Subcutaneous adipose tissue (tissue), 4 donors: ENCODE results near the gene SLC15A3. TPM values are rescaled to one million over a fixed set of nuclear protein-coding genes. Genes with fewer than 3 reads are reported as not detected.

Source experiments
- total RNA-seq, 4 donors: library from RNA; depleted of rRNA; stranded (reverse); fragments of >200 nt; gene quantifications; one replicate each; pipeline ENCODE4 v1.1.0, GENCODE V29; 2016
- TF ChIP-seq, protein P1 (sequence below): fragments of 450-650 bp; IDR thresholded peaks from one replicate; pipeline ENCODE4 v1.5.1; 2016; ENCODE audit warnings: low read depth, mild to moderate bottlenecking, control low read depth, antibody characterized with exemption, moderate library complexity

Gene SLC15A3
- total RNA-seq, 4 donors from 2014 or later, result 13.5 to 57.6 (median 24.2) TPM

- TF ChIP-seq, protein P1, sequence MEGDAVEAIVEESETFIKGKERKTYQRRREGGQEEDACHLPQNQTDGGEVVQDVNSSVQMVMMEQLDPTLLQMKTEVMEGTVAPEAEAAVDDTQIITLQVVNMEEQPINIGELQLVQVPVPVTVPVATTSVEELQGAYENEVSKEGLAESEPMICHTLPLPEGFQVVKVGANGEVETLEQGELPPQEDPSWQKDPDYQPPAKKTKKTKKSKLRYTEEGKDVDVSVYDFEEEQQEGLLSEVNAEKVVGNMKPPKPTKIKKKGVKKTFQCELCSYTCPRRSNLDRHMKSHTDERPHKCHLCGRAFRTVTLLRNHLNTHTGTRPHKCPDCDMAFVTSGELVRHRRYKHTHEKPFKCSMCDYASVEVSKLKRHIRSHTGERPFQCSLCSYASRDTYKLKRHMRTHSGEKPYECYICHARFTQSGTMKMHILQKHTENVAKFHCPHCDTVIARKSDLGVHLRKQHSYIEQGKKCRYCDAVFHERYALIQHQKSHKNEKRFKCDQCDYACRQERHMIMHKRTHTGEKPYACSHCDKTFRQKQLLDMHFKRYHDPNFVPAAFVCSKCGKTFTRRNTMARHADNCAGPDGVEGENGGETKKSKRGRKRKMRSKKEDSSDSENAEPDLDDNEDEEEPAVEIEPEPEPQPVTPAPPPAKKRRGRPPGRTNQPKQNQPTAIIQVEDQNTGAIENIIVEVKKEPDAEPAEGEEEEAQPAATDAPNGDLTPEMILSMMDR, result no peak
Observed at GRCh38 chr11:60927061-60927592, 24.8 kb downstream of the SLC15A3 start.

GRCh38 chr11:60926500-60926899 lies 25.5 kb downstream of the SLC15A3 start:
- TF ChIP-seq, protein P1, result no peak

GRCh38 chr11:60925868-60926267 lies 26.1 kb downstream of the SLC15A3 start:
- TF ChIP-seq, protein P1, result no peak

- TF ChIP-seq, protein P1, result no peak
Observed at GRCh38 chr11:60924906-60925853, 26.8 kb downstream of the SLC15A3 start.

DNA sequence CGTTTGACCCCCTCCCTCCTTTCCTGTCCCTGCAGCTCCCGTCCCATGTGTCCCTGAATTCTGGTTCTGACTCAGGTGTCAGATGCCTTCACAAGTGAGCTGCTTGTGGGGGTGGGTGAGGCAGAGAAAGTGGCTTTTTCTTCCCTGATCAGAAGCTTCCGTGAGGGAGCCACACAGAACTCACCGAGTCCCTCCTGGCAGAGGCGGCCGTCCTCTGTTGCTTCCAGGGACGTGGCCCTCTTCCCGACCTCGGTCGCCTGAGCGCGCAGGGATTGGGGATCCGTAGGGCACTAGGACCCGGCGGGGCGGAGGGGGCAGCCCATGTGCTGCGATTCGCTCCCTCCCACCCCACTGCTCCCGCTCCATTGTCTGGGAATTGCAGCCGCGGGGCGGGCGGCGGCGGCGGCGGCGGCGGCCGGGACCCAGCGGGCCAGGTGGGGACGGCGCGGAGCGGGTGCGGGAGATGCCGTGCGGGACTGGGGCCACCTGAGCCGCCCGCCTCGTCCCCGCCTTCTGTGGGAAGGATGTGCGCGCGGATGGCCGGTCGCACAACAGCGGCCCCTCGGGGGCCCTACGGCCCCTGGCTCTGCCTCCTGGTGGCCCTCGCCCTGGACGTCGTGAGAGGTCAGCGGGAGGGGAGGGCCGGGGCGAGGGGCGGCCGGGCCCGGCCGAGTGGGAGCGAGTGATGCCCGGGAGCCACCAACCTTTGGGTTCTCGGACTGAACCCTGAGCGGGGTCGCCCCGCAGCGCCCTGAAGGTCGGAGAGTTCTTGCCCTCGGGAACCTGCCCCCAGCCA lies 27.7 kb downstream of the SLC15A3 start, which contains the start of gene TMEM132A:
Gene TMEM132A (plus strand): TSS at position 351 of the 796 bp plus-strand sequence. CDS start 174 bp downstream, at position 525.
- TF ChIP-seq, protein P1, result no peak

- TF ChIP-seq, protein P1, result no peak
Observed at GRCh38 chr11:60923800-60924109, 28.2 kb downstream of the SLC15A3 start.

GRCh38 chr11:60923326-60923725 lies 28.6 kb downstream of the SLC15A3 start:
- TF ChIP-seq, protein P1, result no peak
